WTC11 (cell line): ENCODE results near the gene GPC2. TPM values are rescaled to one million over a fixed set of nuclear protein-coding genes. Genes with fewer than 3 reads are reported as not detected.

Source experiments
- ATAC-seq: fragments of 200-7000 bp; cut with Tn5 transposase; 2 replicates; pipeline ENCODE4 v1.10.0; 2021; ENCODE audit warnings: mild to moderate bottlenecking, moderate library complexity
- CTCF ChIA-PET: fragments of 300-600 bp; sonication (Branson Sonifier 250); formaldehyde crosslinking; loops from one replicate; lab custom pipeline; 2021; ENCODE audit warnings: antibody characterized with exemption; lab: Charles Lee
- POLR2A ChIA-PET: fragments of 350-600 bp; sonication (Branson Sonifier 250); formaldehyde crosslinking; loops from one replicate; lab custom pipeline; 2021; ENCODE audit warnings: antibody characterized with exemption; lab: Charles Lee
- DNase-seq: peaks from one replicate; pipeline ENCODE4 v3.0.0; 2021; ENCODE audit warnings: low spot score
- H3K27ac Mint-ChIP-seq: 2 replicates; pipeline ENCODE4 v1.8.0; 2021; ENCODE audit warnings: mixed read lengths
- H3K27me3 Mint-ChIP-seq: 2 replicates; pipeline ENCODE4 v1.8.0; 2021; ENCODE audit warnings: low read depth, mild to moderate bottlenecking, moderate library complexity, mixed read lengths
- H3K36me3 Mint-ChIP-seq: 2 replicates; pipeline ENCODE4 v1.8.0; 2021; ENCODE audit warnings: mixed read lengths
- H3K4me1 Mint-ChIP-seq: 2 replicates; pipeline ENCODE4 v1.8.0; 2022; ENCODE audit warnings: mixed read lengths
- H3K4me3 Mint-ChIP-seq: 2 replicates; pipeline ENCODE4 v1.8.0; 2021; ENCODE audit warnings: mild to moderate bottlenecking, moderate library complexity, mixed read lengths
- H3K9me3 Mint-ChIP-seq: 2 replicates; pipeline ENCODE4 v1.8.0; 2021; ENCODE audit warnings: mixed read lengths
- CDX4 ChIP-seq: fragments of 250-450 bp; sonication (Bioruptor Pico); IDR thresholded peaks from 2 replicates; pipeline ENCODE4 v1.9.0; 2021; ENCODE audit warnings: moderate library complexity, mild to moderate bottlenecking, inconsistent platforms, borderline replicate concordance
- ELF4 ChIP-seq: sonication (generic); formaldehyde crosslinking; IDR thresholded peaks from 2 replicates; pipeline ENCODE4 v1.8.1; 2022; ENCODE audit warnings: low read depth, mild to moderate bottlenecking, moderate library complexity, missing genetic modification reagents
- FOXK1 ChIP-seq: sonication (generic); formaldehyde crosslinking; IDR thresholded peaks from 2 replicates; pipeline ENCODE4 v1.8.0; 2022; ENCODE audit warnings: mild to moderate bottlenecking, moderate library complexity, missing genetic modification reagents
- FOXP1 ChIP-seq: sonication (generic); formaldehyde crosslinking; IDR thresholded peaks from 2 replicates; pipeline ENCODE4 v1.8.0; 2022; ENCODE audit warnings: missing genetic modification reagents, mild to moderate bottlenecking, moderate library complexity, borderline replicate concordance
- HMGXB4 ChIP-seq: sonication (generic); formaldehyde crosslinking; IDR thresholded peaks from 2 replicates; pipeline ENCODE4 v1.8.1; 2023; ENCODE audit warnings: mild to moderate bottlenecking, moderate library complexity, missing genetic modification reagents
- IRF2 ChIP-seq: sonication (generic); formaldehyde crosslinking; IDR thresholded peaks from 2 replicates; pipeline ENCODE4 v1.8.0; 2022; ENCODE audit warnings: low read depth, missing genetic modification reagents, borderline replicate concordance
- MLX ChIP-seq: sonication (generic); formaldehyde crosslinking; IDR thresholded peaks from 2 replicates; pipeline ENCODE4 v1.8.1; 2023; ENCODE audit warnings: mild to moderate bottlenecking, missing genetic modification reagents, moderate library complexity
- MYBL2 ChIP-seq: sonication (generic); formaldehyde crosslinking; IDR thresholded peaks from 2 replicates; pipeline ENCODE4 v1.8.1; 2023; ENCODE audit warnings: mild to moderate bottlenecking, moderate library complexity, missing genetic modification reagents
- NFE2L1 ChIP-seq: sonication (generic); formaldehyde crosslinking; IDR thresholded peaks from 2 replicates; pipeline ENCODE4 v1.8.1; 2023; ENCODE audit warnings: missing genetic modification reagents
- PRRX2 ChIP-seq: fragments of 250-450 bp; sonication (Bioruptor Pico); IDR thresholded peaks from 2 replicates; pipeline ENCODE4 v1.8.0; 2021; ENCODE audit warnings: mild to moderate bottlenecking
- RELA ChIP-seq: sonication (generic); formaldehyde crosslinking; IDR thresholded peaks from 2 replicates; pipeline ENCODE4 v1.8.1; 2022; ENCODE audit warnings: missing genetic modification reagents, mild to moderate bottlenecking, borderline replicate concordance
- RORB ChIP-seq: fragments of 250-450 bp; sonication (Bioruptor Pico); IDR thresholded peaks from 2 replicates; pipeline ENCODE4 v1.9.0; 2021; ENCODE audit warnings: mild to moderate bottlenecking
- SMAD4 ChIP-seq: sonication (generic); formaldehyde crosslinking; IDR thresholded peaks from 2 replicates; pipeline ENCODE4 v1.8.0; 2022; ENCODE audit warnings: mild to moderate bottlenecking, missing genetic modification reagents
- TCF7 ChIP-seq: sonication (generic); formaldehyde crosslinking; IDR thresholded peaks from 2 replicates; pipeline ENCODE4 v1.8.0; 2022; ENCODE audit warnings: mild to moderate bottlenecking, low read depth, missing genetic modification reagents, moderate library complexity
- TEAD4 ChIP-seq: sonication (generic); formaldehyde crosslinking; IDR thresholded peaks from 2 replicates; pipeline ENCODE4 v1.8.0; 2022; ENCODE audit warnings: mild to moderate bottlenecking, missing genetic modification reagents
- ZNF121 ChIP-seq: sonication (generic); formaldehyde crosslinking; IDR thresholded peaks from 2 replicates; pipeline ENCODE4 v1.8.0; 2023; ENCODE audit warnings: missing genetic modification reagents
- total RNA-seq: library from RNA; stranded (reverse); gene quantifications from 3 replicates; pipeline ENCODE4 v1.2.3, GENCODE V29; 2021
- TF ChIP-seq, protein P1 (sequence below): sonication (generic); formaldehyde crosslinking; conservative IDR thresholded peaks from 2 replicates; pipeline ENCODE4 v1.8.1; 2023; ENCODE audit warnings: mild to moderate bottlenecking, low read depth, missing genetic modification reagents, moderate library complexity
- TF ChIP-seq, protein P2 (sequence below): fragments of 250-450 bp; sonication (Bioruptor Pico); conservative IDR thresholded peaks from 2 replicates; pipeline ENCODE4 v1.9.0; 2021; ENCODE audit warnings: mild to moderate bottlenecking
- TF ChIP-seq, protein P3 (sequence below): sonication (generic); formaldehyde crosslinking; IDR thresholded peaks from 2 replicates; pipeline ENCODE4 v1.8.0; 2022; ENCODE audit warnings: missing genetic modification reagents
- TF ChIP-seq, protein P4 (sequence below): sonication (generic); formaldehyde crosslinking; IDR thresholded peaks from 2 replicates; pipeline ENCODE4 v1.8.0; 2023; ENCODE audit warnings: mild to moderate bottlenecking, missing genetic modification reagents

The GPC2 gene
- total RNA-seq, 1 experiment from 2014 or later = 52.1 TPM

- H3K9me3 Mint-ChIP-seq = no peaks in the 10 kb centered on the region
- no peak for TF ChIP-seq TEAD4 (CRISPR knock-in tag)
- TF ChIP-seq FOXK1 (CRISPR knock-in tag) = no peak
- no peak for TF ChIP-seq PRRX2 (CRISPR knock-in tag)
- TF ChIP-seq, protein P1, sequence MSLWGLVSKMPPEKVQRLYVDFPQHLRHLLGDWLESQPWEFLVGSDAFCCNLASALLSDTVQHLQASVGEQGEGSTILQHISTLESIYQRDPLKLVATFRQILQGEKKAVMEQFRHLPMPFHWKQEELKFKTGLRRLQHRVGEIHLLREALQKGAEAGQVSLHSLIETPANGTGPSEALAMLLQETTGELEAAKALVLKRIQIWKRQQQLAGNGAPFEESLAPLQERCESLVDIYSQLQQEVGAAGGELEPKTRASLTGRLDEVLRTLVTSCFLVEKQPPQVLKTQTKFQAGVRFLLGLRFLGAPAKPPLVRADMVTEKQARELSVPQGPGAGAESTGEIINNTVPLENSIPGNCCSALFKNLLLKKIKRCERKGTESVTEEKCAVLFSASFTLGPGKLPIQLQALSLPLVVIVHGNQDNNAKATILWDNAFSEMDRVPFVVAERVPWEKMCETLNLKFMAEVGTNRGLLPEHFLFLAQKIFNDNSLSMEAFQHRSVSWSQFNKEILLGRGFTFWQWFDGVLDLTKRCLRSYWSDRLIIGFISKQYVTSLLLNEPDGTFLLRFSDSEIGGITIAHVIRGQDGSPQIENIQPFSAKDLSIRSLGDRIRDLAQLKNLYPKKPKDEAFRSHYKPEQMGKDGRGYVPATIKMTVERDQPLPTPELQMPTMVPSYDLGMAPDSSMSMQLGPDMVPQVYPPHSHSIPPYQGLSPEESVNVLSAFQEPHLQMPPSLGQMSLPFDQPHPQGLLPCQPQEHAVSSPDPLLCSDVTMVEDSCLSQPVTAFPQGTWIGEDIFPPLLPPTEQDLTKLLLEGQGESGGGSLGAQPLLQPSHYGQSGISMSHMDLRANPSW = no peak
- no peak for TF ChIP-seq ELF4
- no peak for TF ChIP-seq RELA (CRISPR knock-in tag)
- TF ChIP-seq, protein P2, sequence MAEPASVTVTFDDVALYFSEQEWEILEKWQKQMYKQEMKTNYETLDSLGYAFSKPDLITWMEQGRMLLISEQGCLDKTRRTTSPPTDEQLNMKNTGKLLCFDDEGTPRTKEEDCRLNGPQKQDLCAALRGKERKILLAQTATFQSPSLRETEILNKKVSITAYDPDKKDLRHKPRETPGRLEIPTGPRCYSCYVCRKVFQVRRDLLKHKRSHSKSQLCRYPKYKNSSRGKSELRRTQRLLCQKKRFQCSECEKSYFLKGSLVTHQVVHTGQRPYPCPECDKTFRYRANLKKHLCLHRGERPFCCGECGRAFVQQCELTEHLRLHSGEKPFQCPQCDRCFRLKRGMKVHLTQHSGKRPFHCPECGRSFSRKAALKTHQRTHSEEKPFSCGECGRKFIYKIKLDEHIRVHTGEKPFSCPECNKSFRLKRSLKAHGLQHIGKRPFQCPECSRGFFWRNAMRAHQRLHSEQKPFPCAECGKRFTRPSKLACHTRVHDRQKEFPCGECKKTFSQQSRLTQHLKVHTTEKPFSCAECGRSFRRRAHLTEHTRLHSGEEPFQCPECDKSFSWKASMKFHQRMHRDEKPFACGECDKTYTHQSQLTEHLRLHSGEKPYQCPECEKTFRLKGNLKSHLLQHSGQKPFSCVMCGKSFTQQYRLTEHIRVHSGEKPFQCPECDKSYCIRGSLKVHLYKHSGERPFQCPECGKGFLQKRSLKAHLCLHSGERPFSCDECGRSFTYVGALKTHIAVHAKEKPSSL (CRISPR knock-in tag) = no peak
- TF ChIP-seq FOXP1 (CRISPR knock-in tag) = no peak
- no peak for TF ChIP-seq HMGXB4 (CRISPR knock-in tag)
- no peak for TF ChIP-seq ZNF121
- no peak for TF ChIP-seq MLX
- TF ChIP-seq, protein P3, sequence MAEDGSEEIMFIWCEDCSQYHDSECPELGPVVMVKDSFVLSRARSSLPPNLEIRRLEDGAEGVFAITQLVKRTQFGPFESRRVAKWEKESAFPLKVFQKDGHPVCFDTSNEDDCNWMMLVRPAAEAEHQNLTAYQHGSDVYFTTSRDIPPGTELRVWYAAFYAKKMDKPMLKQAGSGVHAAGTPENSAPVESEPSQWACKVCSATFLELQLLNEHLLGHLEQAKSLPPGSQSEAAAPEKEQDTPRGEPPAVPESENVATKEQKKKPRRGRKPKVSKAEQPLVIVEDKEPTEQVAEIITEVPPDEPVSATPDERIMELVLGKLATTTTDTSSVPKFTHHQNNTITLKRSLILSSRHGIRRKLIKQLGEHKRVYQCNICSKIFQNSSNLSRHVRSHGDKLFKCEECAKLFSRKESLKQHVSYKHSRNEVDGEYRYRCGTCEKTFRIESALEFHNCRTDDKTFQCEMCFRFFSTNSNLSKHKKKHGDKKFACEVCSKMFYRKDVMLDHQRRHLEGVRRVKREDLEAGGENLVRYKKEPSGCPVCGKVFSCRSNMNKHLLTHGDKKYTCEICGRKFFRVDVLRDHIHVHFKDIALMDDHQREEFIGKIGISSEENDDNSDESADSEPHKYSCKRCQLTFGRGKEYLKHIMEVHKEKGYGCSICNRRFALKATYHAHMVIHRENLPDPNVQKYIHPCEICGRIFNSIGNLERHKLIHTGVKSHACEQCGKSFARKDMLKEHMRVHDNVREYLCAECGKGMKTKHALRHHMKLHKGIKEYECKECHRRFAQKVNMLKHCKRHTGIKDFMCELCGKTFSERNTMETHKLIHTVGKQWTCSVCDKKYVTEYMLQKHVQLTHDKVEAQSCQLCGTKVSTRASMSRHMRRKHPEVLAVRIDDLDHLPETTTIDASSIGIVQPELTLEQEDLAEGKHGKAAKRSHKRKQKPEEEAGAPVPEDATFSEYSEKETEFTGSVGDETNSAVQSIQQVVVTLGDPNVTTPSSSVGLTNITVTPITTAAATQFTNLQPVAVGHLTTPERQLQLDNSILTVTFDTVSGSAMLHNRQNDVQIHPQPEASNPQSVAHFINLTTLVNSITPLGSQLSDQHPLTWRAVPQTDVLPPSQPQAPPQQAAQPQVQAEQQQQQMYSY (CRISPR knock-in tag) = no peak
- no peak for TF ChIP-seq SMAD4
- TF ChIP-seq CDX4 = no peak
- TF ChIP-seq, protein P4, sequence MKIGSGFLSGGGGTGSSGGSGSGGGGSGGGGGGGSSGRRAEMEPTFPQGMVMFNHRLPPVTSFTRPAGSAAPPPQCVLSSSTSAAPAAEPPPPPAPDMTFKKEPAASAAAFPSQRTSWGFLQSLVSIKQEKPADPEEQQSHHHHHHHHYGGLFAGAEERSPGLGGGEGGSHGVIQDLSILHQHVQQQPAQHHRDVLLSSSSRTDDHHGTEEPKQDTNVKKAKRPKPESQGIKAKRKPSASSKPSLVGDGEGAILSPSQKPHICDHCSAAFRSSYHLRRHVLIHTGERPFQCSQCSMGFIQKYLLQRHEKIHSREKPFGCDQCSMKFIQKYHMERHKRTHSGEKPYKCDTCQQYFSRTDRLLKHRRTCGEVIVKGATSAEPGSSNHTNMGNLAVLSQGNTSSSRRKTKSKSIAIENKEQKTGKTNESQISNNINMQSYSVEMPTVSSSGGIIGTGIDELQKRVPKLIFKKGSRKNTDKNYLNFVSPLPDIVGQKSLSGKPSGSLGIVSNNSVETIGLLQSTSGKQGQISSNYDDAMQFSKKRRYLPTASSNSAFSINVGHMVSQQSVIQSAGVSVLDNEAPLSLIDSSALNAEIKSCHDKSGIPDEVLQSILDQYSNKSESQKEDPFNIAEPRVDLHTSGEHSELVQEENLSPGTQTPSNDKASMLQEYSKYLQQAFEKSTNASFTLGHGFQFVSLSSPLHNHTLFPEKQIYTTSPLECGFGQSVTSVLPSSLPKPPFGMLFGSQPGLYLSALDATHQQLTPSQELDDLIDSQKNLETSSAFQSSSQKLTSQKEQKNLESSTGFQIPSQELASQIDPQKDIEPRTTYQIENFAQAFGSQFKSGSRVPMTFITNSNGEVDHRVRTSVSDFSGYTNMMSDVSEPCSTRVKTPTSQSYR = no peak
- no peak for TF ChIP-seq TCF7 (CRISPR knock-in tag)
- no peak for TF ChIP-seq MYBL2 (CRISPR knock-in tag)
- no peak for TF ChIP-seq IRF2 (CRISPR knock-in tag)
- TF ChIP-seq NFE2L1 (CRISPR knock-in tag) = no peak
- TF ChIP-seq RORB (CRISPR knock-in tag) = no peak
- TF ChIP-seq, all 79 proteins: peak for 0
- ATAC-seq (no peak), DNase-seq (no peak)
- POLR2A ChIA-PET = no interaction called here
- no peaks in the 10 kb centered on the region for H3K27me3 Mint-ChIP-seq
- CTCF ChIA-PET = no interaction called here
- H3K4me1 Mint-ChIP-seq = no peaks in the 10 kb centered on the region
- peaks cover 5% of the 10 kb centered on the region; the same call in 1 of the 2 replicates for H3K36me3 Mint-ChIP-seq
- H3K27ac Mint-ChIP-seq = no peak overlapping the region
- no peak overlapping the region for H3K4me3 Mint-ChIP-seq
These were observed 44.1 kb upstream of the GPC2 start for GRCh38 chr7:100221231-100221718.
